ENCODE measurements around the gene ITPR2.

DNA sequence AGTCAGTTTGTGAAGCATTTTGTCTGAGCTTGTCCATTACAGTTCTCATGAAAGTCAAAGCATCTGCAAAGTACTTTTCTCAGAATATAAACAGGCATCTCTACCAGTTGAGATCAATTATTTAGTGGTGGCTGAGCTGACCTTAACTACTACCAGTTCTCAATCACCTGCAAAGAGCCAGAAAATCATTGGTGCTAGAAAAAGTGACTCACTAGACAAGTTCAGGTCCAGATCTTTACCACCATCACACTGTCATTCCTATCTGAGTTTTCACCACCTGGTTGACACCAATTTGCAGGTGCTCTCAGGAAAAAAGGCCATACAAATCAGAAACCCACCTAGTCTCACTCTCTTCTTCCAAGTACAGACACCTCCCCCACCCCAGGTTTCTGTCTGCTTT, 33.3 kb downstream of the ITPR2 start:
- TF ChIP-seq, protein P1, sequence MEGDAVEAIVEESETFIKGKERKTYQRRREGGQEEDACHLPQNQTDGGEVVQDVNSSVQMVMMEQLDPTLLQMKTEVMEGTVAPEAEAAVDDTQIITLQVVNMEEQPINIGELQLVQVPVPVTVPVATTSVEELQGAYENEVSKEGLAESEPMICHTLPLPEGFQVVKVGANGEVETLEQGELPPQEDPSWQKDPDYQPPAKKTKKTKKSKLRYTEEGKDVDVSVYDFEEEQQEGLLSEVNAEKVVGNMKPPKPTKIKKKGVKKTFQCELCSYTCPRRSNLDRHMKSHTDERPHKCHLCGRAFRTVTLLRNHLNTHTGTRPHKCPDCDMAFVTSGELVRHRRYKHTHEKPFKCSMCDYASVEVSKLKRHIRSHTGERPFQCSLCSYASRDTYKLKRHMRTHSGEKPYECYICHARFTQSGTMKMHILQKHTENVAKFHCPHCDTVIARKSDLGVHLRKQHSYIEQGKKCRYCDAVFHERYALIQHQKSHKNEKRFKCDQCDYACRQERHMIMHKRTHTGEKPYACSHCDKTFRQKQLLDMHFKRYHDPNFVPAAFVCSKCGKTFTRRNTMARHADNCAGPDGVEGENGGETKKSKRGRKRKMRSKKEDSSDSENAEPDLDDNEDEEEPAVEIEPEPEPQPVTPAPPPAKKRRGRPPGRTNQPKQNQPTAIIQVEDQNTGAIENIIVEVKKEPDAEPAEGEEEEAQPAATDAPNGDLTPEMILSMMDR (IDR thresholded peaks at IDR 0.05; ENCODE audit: low read depth, low read length): no peak
- no peak for TF ChIP-seq EZH2phosphoT487 (IDR thresholded peaks at IDR 0.05; ENCODE audit: low read depth)

Data from OCI-LY3 (cell line).